Measurements from ENCODE around the gene SLK. TPM values are rescaled to one million over a fixed set of nuclear protein-coding genes. Genes with fewer than 3 reads are reported as not detected.
A peak's percentile ranks its signal among the peaks of the same experiment; 100 is the strongest.

SLK gene
- total and polyA plus RNA-seq, 2 experiments from 2014 or later = 6.6 to 37.1 TPM

DNA sequence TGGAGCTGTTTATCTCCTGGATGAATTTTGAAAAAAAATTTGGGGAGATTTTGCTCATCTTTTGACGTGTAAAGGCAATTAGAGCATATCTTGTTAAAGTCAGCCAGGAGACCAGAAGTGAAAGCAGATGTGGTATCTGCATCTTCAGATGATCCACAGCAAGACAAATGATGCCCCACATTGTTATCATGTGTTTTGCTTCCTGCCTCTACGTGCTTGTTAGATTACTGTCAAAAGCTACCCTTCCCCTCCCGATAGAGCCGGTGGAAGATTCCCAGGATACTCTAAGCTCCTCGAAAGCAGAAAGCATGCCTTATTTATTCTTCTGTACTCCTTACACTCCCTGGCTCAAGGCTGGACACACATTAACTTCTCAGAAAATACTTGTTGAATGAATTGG lies 105.8 kb downstream of the SLK start:
- TF ChIP-seq EZH2phosphoT487 (IDR thresholded peaks at IDR 0.05; ENCODE audit: insufficient read depth, low read depth) = no peak
- TF ChIP-seq EZH2 (IDR thresholded peaks at IDR 0.05; ENCODE audit: insufficient read depth, poor library complexity, severe bottlenecking) = no peak
- H3K4me2 ChIP-seq (ENCODE audit: unreplicated experiment) = no peak overlapping the region
- H3K9ac ChIP-seq = no peak overlapping the region
- no peak overlapping the region for H2AFZ ChIP-seq
- H3K9me3 ChIP-seq (ENCODE audit: low read depth) = no peaks in the 10 kb centered on the region
- H3K9me2 ChIP-seq (ENCODE audit: insufficient read depth) = no peaks in the 10 kb centered on the region
- no peaks in the 10 kb centered on the region for H3K79me2 ChIP-seq (ENCODE audit: insufficient read depth)
- H3K27me3 ChIP-seq (replicated peaks; ENCODE audit: insufficient read depth) = peaks cover 30% of the 10 kb centered on the region
- no peaks in the 10 kb centered on the region for H3K36me3 ChIP-seq (ENCODE audit: low read depth)
- in situ Hi-C loops (cut with MboI) = no loop called here
- H3K4me1 ChIP-seq (ENCODE audit: insufficient read depth) = no peaks in the 10 kb centered on the region
- no peak overlapping the region for H3K27ac ChIP-seq
- DNase-seq = peak; percentile 7
- H4K20me1 ChIP-seq (ENCODE audit: insufficient read depth) = no peaks in the 10 kb centered on the region
- no peaks in the 10 kb centered on the region for H3F3A ChIP-seq (ENCODE audit: insufficient read depth)
- 8 to 18% methylated on average over 5 of the region's 5 CpGs for WGBS, 2 experiments (ENCODE audit: low coverage in 1 of 2, low lambda C conversion rate in 2 of 2, missing lambda C conversion rate in 2 of 2)
- no peak overlapping the region for H3K4me3 ChIP-seq

DNA sequence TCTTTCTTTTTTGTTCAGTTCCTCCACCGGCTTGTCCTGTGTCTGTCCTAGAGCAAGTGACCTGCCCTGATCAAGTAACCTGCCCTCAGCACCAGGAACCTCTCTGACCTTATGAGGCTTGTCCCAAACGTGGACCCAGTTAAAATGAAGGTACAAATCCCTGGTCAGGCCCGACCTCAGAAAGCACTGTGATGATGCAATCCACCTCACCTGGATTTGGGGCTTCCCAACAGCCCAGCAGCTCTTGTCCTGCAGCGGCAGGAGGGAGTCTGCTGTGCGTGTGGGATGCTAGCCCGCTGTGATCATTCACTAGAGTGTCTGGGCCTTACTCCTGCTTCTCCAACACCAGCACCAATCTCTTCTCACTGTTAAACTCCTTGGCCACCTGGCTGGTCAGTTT lies 107.6 kb downstream of the SLK start:
- H3K36me3 ChIP-seq (ENCODE audit: low read depth) = no peaks in the 10 kb centered on the region
- in situ Hi-C loops (cut with MboI) = no loop called here
- no peaks in the 10 kb centered on the region for H3K79me2 ChIP-seq (ENCODE audit: insufficient read depth)
- peaks cover 28% of the 10 kb centered on the region for H3K27me3 ChIP-seq (replicated peaks; ENCODE audit: insufficient read depth)
- no peaks in the 10 kb centered on the region for H3K9me2 ChIP-seq (ENCODE audit: insufficient read depth)
- H3K9ac ChIP-seq = no peak overlapping the region
- no peak for DNase-seq
- no peak overlapping the region for H2AFZ ChIP-seq
- H4K20me1 ChIP-seq (ENCODE audit: insufficient read depth) = no peaks in the 10 kb centered on the region
- no peaks in the 10 kb centered on the region for H3K9me3 ChIP-seq (ENCODE audit: low read depth)
- TF ChIP-seq EZH2 (IDR thresholded peaks at IDR 0.05; ENCODE audit: insufficient read depth, poor library complexity, severe bottlenecking) = no peak
- no peak for TF ChIP-seq EZH2phosphoT487 (IDR thresholded peaks at IDR 0.05; ENCODE audit: insufficient read depth, low read depth)
- no peaks in the 10 kb centered on the region for H3F3A ChIP-seq (ENCODE audit: insufficient read depth)
- no peaks in the 10 kb centered on the region for H3K4me1 ChIP-seq (ENCODE audit: insufficient read depth)
- no peak overlapping the region for H3K4me2 ChIP-seq (ENCODE audit: unreplicated experiment)
- WGBS, 2 experiments (ENCODE audit: low coverage in 1 of 2, low lambda C conversion rate in 2 of 2, missing lambda C conversion rate in 2 of 2) = 58 to 66% methylated on average over 6 of the region's 6 CpGs
- H3K27ac ChIP-seq = no peak overlapping the region
- no peak overlapping the region for H3K4me3 ChIP-seq

DNA sequence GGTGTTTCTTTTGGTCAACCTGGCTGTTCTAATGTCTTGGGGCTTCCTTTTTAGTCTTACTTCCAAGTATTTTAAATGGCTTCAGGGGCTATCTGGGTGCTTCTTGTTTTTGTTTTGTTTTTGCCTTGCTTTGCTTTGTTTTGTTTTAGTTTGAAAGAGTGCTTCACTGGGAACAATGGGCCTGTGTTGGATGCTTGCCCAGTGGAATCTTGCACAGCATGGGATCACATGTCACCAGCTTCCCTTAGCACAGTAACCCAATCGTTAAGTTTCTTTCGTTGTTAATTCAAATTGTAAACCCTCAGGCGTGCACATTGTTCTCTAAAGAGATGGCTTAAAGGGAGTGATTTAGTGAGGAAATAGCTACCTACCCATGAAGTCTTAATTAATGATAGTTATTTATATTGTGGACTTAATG lies 109.8 kb downstream of the SLK start:
- Histone ChIP-seq H3F3A (ENCODE audit: insufficient read depth) (no peaks in the 10 kb centered on the region), H3K79me2 (ENCODE audit: insufficient read depth) (no peaks in the 10 kb centered on the region), H3K9ac (no peak overlapping the region), H3K4me3 (no peak overlapping the region), H3K9me2 (ENCODE audit: insufficient read depth) (no peaks in the 10 kb centered on the region), H3K9me3 (ENCODE audit: low read depth) (no peaks in the 10 kb centered on the region), H2AFZ (no peak overlapping the region), H3K4me1 (ENCODE audit: insufficient read depth) (no peaks in the 10 kb centered on the region), H3K4me2 (ENCODE audit: unreplicated experiment) (no peak overlapping the region), H3K36me3 (ENCODE audit: low read depth) (no peaks in the 10 kb centered on the region), H3K27ac (no peak overlapping the region), H4K20me1 (ENCODE audit: insufficient read depth) (no peaks in the 10 kb centered on the region), H3K27me3 (replicated peaks; ENCODE audit: insufficient read depth) (peaks cover 21% of the 10 kb centered on the region)
- in situ Hi-C loops (cut with MboI) = no loop called here
- WGBS, 2 experiments (ENCODE audit: low coverage in 1 of 2, low lambda C conversion rate in 2 of 2, missing lambda C conversion rate in 2 of 2) = 22 to 23% methylated on average over 3 of the region's 3 CpGs
- DNase-seq = peak; percentile 12
- TF ChIP-seq EZH2 (IDR thresholded peaks at IDR 0.05; ENCODE audit: insufficient read depth, poor library complexity, severe bottlenecking) (no peak), EZH2phosphoT487 (IDR thresholded peaks at IDR 0.05; ENCODE audit: insufficient read depth, low read depth) (no peak)

DNA sequence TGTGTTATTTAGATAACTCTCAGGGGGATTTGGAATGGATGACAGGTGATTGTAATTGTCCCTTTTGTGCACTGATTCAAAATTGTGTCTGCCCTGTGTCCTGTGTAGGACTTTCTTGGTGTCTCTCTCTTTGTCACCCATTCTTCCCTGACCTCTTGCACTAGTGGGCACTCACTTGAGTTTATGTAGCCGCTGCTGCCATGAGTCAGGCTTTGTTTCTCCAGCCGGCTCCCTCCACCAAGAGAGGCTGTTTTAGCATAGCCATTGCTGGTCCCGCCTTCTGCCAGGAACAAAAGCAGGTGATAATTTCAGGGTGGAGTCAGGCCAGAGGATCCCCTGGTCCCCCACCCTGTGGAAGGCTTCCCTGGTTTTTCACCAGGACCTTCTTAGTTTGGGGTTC lies 110.3 kb downstream of the SLK start:
- no peak for TF ChIP-seq EZH2phosphoT487 (IDR thresholded peaks at IDR 0.05; ENCODE audit: insufficient read depth, low read depth)
- no peak for TF ChIP-seq EZH2 (IDR thresholded peaks at IDR 0.05; ENCODE audit: insufficient read depth, poor library complexity, severe bottlenecking)
- H3K4me3 ChIP-seq = no peak overlapping the region
- no peak for DNase-seq
- WGBS, 2 experiments (ENCODE audit: low coverage in 1 of 2, low lambda C conversion rate in 2 of 2, missing lambda C conversion rate in 2 of 2) = 92 to 94% methylated on average over 3 of the region's 3 CpGs
- no peak overlapping the region for H3K27ac ChIP-seq
- no peaks in the 10 kb centered on the region for H3K36me3 ChIP-seq (ENCODE audit: low read depth)
- no peak overlapping the region for H2AFZ ChIP-seq
- no peaks in the 10 kb centered on the region for H4K20me1 ChIP-seq (ENCODE audit: insufficient read depth)
- H3K4me2 ChIP-seq (ENCODE audit: unreplicated experiment) = no peak overlapping the region
- peaks cover 21% of the 10 kb centered on the region for H3K27me3 ChIP-seq (replicated peaks; ENCODE audit: insufficient read depth)
- no peaks in the 10 kb centered on the region for H3F3A ChIP-seq (ENCODE audit: insufficient read depth)
- in situ Hi-C loops (cut with MboI) = no loop called here
- no peaks in the 10 kb centered on the region for H3K4me1 ChIP-seq (ENCODE audit: insufficient read depth)
- no peaks in the 10 kb centered on the region for H3K9me2 ChIP-seq (ENCODE audit: insufficient read depth)
- H3K79me2 ChIP-seq (ENCODE audit: insufficient read depth) = no peaks in the 10 kb centered on the region
- no peak overlapping the region for H3K9ac ChIP-seq
- H3K9me3 ChIP-seq (ENCODE audit: low read depth) = no peaks in the 10 kb centered on the region

DNA sequence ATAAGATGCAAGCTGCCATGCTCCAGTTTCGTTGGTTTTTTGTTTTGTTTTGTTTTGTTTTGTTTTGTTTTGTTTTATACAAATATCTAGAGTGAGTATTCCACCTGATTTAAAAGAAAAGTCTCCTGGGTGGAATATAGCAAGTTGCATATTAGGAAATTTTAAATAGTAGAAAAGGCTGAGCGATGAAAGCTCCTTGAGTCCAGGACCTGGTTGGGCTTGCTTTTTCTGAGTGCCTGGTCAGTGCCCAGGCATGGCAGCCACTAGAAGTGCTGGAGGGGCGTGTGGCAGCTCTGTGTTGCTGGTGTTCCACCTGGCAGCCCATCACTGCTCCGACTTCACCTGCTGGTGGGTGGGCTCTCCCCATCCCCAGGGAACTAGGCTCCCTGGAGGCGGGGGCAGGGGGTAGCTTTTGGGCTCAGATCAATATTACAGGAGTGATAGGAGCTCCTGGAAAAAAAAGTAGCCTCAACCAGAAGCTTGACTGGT lies 110.8 kb downstream of the SLK start:
- H4K20me1 ChIP-seq (ENCODE audit: insufficient read depth) = no peaks in the 10 kb centered on the region
- H3K27me3 ChIP-seq (replicated peaks; ENCODE audit: insufficient read depth) = peaks cover 20% of the 10 kb centered on the region
- no peak for TF ChIP-seq EZH2phosphoT487 (IDR thresholded peaks at IDR 0.05; ENCODE audit: insufficient read depth, low read depth)
- TF ChIP-seq EZH2 (IDR thresholded peaks at IDR 0.05; ENCODE audit: insufficient read depth, poor library complexity, severe bottlenecking) = no peak
- H3K9me3 ChIP-seq (ENCODE audit: low read depth) = no peaks in the 10 kb centered on the region
- no peaks in the 10 kb centered on the region for H3F3A ChIP-seq (ENCODE audit: insufficient read depth)
- H3K9ac ChIP-seq = no peak overlapping the region
- no peaks in the 10 kb centered on the region for H3K79me2 ChIP-seq (ENCODE audit: insufficient read depth)
- no peak overlapping the region for H3K4me3 ChIP-seq
- WGBS, 2 experiments (ENCODE audit: low coverage in 1 of 2, low lambda C conversion rate in 2 of 2, missing lambda C conversion rate in 2 of 2) = 60 to 66% methylated on average over 5 of the region's 5 CpGs
- H3K36me3 ChIP-seq (ENCODE audit: low read depth) = no peaks in the 10 kb centered on the region
- H2AFZ ChIP-seq = no peak overlapping the region
- DNase-seq = no peak
- H3K4me2 ChIP-seq (ENCODE audit: unreplicated experiment) = no peak overlapping the region
- H3K4me1 ChIP-seq (ENCODE audit: insufficient read depth) = no peaks in the 10 kb centered on the region
- H3K27ac ChIP-seq = no peak overlapping the region
- in situ Hi-C loops (cut with MboI) = no loop called here
- no peaks in the 10 kb centered on the region for H3K9me2 ChIP-seq (ENCODE audit: insufficient read depth)

MicroRNA genes within 50 kb of the gene (microRNA counts, 767-probe panel; counts per million panel counts)
- 447 counts per million, percentile 86 among the panel's probes with 10 or more counts for microRNA hsa-miR-936

Small RNAs within 50 kb of the gene (microRNA-seq; reads per million reads assigned to microRNA genes)
- not detected for gene MIR936 (ENCODE audit: borderline number of aligned reads)

Small RNAs within 50 kb of the gene (small RNA-seq; reads per million reads assigned to genes)
- not detected for gene RN7SL524P (ENCODE audit: low read depth, low replicate concordance)

Other genes with a start within 250 kb of the SLK start
- gene SH3PXD2A, start 111.6 kb upstream of the SLK start, total RNA-seq (2014; rRNA removed; shearing (Covaris generic)) = 58.0 and 64.0 TPM in 2 replicates
- gene SH3PXD2A, start 111.6 kb upstream of the SLK start, polyA plus RNA-seq (2016; fragmentation: Nextera tagmentation; extraction: Ambion mirVana) = 31.4 and 34.0 TPM in 2 replicates
- 20.5 and 23.5 TPM in 2 replicates for gene STN1, start 49.0 kb upstream of the SLK start, total RNA-seq (2014; rRNA removed; shearing (Covaris generic))
- 20.8 and 21.6 TPM in 2 replicates for gene STN1, start 49.0 kb upstream of the SLK start, polyA plus RNA-seq (2016; fragmentation: Nextera tagmentation; extraction: Ambion mirVana)
- 0.25 TPM in 1 of 2 replicates, not detected in the other for gene COL17A1, start 118.7 kb downstream of the SLK start, total RNA-seq (2014; rRNA removed; shearing (Covaris generic))
- 0.30 and 0.51 TPM in 2 replicates for gene COL17A1, start 118.7 kb downstream of the SLK start, polyA plus RNA-seq (2016; fragmentation: Nextera tagmentation; extraction: Ambion mirVana)
- gene SFR1, start 155.0 kb downstream of the SLK start, total RNA-seq (2014; rRNA removed; shearing (Covaris generic)) = 4.4 and 4.6 TPM in 2 replicates
- gene SFR1, start 155.0 kb downstream of the SLK start, polyA plus RNA-seq (2016; fragmentation: Nextera tagmentation; extraction: Ambion mirVana) = 9.1 TPM in 2 replicates

Data from GM23248 (cell line).